Pancreas (tissue), 10 donors: Measurements from ENCODE around the gene RARB. TPM values are rescaled to one million over a fixed set of nuclear protein-coding genes. Genes with fewer than 3 reads are reported as not detected.

Source experiments
- ATAC-seq, 4 donors: fragments of 200-7000 bp; cut with Tn5 transposase; one replicate each; pipeline versions ENCODE4 v1.8.0 to v1.9.1; 2020; ENCODE audit warnings: mild to moderate bottlenecking in 4 of 4, moderate library complexity in 4 of 4
- DNase-seq, 6 donors: peaks; one replicate each; pipeline ENCODE4 v3.0.0-alpha.2; 2020
- FAIRE-seq: peaks from 2 replicates; lab custom pipeline; 2012; peaks lifted over from hg19 to GRCh38; lab: Jason Lieb, UNC
- H3K27ac ChIP-seq, 4 donors: fragments of 200-600 bp; sonication (generic); 1 replicate in 3 of 4; 2 replicates in 1 of 4; pipeline versions ENCODE4 v1.5.0 to v1.8.0; 2020
- H3K27me3 ChIP-seq, 4 donors: fragments of 200-600 bp; one replicate each; pipeline ENCODE4 v1.8.0; 2021
- H3K36me3 ChIP-seq, 3 donors: fragments of 200-600 bp; sonication (generic) in 1 of 3; one replicate each; pipeline versions ENCODE4 v1.5.0 to v1.8.0; 2020 to 2021
- H3K4me1 ChIP-seq, 3 donors: fragments of 200-600 bp; one replicate each; pipeline ENCODE4 v1.8.0; 2021
- H3K4me3 ChIP-seq, 4 donors: fragments of 200-600 bp; sonication (generic) in 2 of 4; one replicate each; pipeline versions ENCODE4 v1.5.0 to v1.8.0; 2020 to 2021
- H3K9me3 ChIP-seq, 4 donors: fragments of 200-600 bp; one replicate each; pipeline ENCODE4 v1.8.0; 2021
- WGBS, 2 donors: extraction: QIAGEN DNeasy Blood & Tissue Kit; methylation state at CpG; one replicate each; pipeline ENCODE4 v1.1.7; 2013; 5-methylcytosine and 5-hydroxymethylcytosine counted together
- intact Hi-C, 3 donors: fragments of 100-400 bp; cut with DNase I; formaldehyde crosslinking; loops; one replicate each; pipeline versions ENCODE4 v1.11.1 to v1.14.2; 2022
- polyA plus RNA-seq, 2 donors: library from polyadenylated mRNA; stranded (reverse); fragments of 200-250 nt; gene quantifications; one replicate each; pipeline ENCODE4 v1.2.3, GENCODE V29; 2013
- total RNA-seq, 6 donors: library from RNA; stranded (reverse); fragmentation: NEBNext Ultra II Directional in 4 of 6; extraction: Animal tissue kit (Norgen Biotek cat#: 25700) in 4 of 6; gene quantifications; one replicate each; pipeline versions ENCODE4 v1.2.1 to v1.2.4, GENCODE V29; 2021 to 2023
- TF ChIP-seq, protein P1 (sequence below), 4 donors: fragments of 200-600 bp; sonication (generic) in 3 of 4; IDR thresholded peaks; one replicate each; pipeline versions ENCODE4 v1.5.0 to v1.8.0; 2021; ENCODE audit warnings: antibody characterized with exemption in 4 of 4
- donor health status: healthy with polysubstance abuse.
- donor health status: DM: no; HTN: no; CAD: no; lungs with moderate emphysema.
- donor health status: DM: no; HTN: no; CAD: no.
- donor health status: control.
- donor health status: control.
- donor health status: Bipolar disorder and iron deficiency.
- donor health status: DM: yes; HTN: yes; CAD: no.
- donor health status: DM: no; HTN: no; CAD: no.
- donor health status: DM: no; HTN: no; CAD: no.
- donor health status: DM: yes; HTN: yes; CAD: no.

RARB gene
- total and polyA plus RNA-seq, 8 donors, result 0.49 to 3.3 (median 0.75) TPM

DNA sequence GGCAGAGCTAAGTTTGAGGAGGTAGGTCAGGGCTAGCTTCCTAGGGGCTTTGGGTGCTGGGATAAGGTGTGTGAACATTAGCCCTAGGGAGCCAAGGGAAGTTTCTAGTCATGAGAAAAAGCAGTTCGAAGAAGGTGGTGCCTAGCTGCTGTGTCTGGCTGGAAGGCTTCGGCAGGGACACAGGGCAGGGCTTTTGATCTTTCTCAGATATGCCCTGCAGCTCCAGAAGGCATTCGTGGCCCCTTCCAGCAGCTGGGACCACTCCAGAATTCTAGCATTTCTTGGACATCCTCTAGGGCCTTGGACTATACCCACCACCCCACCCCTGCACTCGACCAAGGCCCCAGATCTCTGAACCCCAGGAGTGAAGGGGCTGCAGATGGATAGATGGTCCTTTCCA lies 148.1 kb downstream of the RARB start:
- intact Hi-C loops, result no loop called here
- Histone ChIP-seq H3K4me3 (no peak overlapping the region), H3K27ac (no peak overlapping the region), H3K36me3 (no peaks in the 10 kb centered on the region), H3K4me1 (no peaks in the 10 kb centered on the region), H3K9me3 (no peaks in the 10 kb centered on the region), H3K27me3 (no peaks in the 10 kb centered on the region)
- no peak for ATAC-seq
- FAIRE-seq, result no peak
- 61 to 70% methylated on average over 4 of the region's 4 CpGs for WGBS, 2 donors
- TF ChIP-seq, protein P1, sequence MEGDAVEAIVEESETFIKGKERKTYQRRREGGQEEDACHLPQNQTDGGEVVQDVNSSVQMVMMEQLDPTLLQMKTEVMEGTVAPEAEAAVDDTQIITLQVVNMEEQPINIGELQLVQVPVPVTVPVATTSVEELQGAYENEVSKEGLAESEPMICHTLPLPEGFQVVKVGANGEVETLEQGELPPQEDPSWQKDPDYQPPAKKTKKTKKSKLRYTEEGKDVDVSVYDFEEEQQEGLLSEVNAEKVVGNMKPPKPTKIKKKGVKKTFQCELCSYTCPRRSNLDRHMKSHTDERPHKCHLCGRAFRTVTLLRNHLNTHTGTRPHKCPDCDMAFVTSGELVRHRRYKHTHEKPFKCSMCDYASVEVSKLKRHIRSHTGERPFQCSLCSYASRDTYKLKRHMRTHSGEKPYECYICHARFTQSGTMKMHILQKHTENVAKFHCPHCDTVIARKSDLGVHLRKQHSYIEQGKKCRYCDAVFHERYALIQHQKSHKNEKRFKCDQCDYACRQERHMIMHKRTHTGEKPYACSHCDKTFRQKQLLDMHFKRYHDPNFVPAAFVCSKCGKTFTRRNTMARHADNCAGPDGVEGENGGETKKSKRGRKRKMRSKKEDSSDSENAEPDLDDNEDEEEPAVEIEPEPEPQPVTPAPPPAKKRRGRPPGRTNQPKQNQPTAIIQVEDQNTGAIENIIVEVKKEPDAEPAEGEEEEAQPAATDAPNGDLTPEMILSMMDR (IDR thresholded peaks at IDR 0.05), result no peak
- DNase-seq, result no peak

DNA sequence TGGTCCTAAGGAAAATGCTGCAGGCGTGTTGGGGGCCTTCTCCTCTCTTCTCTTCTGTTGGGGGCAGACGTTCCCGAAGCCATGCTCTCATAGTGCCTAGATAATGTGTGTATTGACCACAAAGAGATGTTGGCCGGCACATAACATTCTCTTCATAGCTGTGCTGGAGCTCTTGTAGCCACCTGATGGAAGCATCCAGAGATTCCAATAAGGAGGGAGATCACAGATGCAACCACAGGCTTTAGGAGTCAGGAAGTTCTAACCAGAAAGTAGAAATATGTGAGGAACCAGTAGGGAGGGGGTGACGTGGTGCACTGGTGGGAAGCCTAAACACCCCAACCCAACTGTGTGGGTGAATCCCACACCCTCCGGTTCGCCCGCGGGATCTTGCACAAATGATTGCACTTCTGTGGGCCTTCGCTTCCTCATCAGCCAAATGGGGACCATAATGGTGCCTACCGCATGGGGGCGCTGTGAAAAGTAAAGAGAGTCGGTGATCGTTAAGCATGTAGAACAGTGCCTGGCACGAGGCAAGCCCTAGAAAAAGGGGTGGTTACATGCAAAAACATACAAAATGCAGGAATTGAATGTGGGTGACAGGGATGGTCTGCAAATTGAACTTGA lies 148.9 kb downstream of the RARB start:
- Histone ChIP-seq H3K27ac (no peak overlapping the region), H3K27me3 (no peaks in the 10 kb centered on the region), H3K4me1 (no peaks in the 10 kb centered on the region), H3K36me3 (no peaks in the 10 kb centered on the region), H3K4me3 (no peak overlapping the region), H3K9me3 (no peaks in the 10 kb centered on the region)
- intact Hi-C loops, result no loop called here
- TF ChIP-seq, protein P1 (IDR thresholded peaks at IDR 0.05), result no peak
- DNase-seq (no peak), FAIRE-seq (no peak), ATAC-seq (no peak)
- 72 to 80% methylated on average over 15 of the region's 15 CpGs for WGBS, 2 donors

DNA sequence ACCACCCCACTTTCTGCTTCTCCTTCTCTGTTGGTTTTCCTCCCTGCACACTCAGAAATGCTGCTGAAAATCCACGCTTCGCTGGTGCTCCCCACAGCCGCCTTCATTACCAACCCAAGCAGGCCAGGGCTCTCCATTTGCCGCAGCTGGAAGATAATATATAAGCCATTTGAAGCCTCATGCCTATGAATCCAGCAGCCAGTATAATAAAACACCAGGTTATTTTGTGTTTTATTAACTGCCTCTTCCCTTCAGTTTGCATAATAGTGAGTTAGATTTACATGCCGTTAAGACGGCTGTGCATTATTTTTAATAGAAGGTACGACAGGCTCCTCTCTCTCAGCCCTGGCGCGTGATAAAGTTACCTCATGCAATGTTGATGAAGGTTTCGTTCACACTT lies 150.0 kb downstream of the RARB start:
- intact Hi-C loops, result no loop called here
- no peaks in the 10 kb centered on the region for H3K9me3 ChIP-seq
- FAIRE-seq, result no peak
- TF ChIP-seq, protein P1 (IDR thresholded peaks at IDR 0.05), result no peak
- no peak for DNase-seq
- no peak for ATAC-seq
- H3K36me3 ChIP-seq, result no peaks in the 10 kb centered on the region
- H3K4me3 ChIP-seq, result no peak overlapping the region
- no peaks in the 10 kb centered on the region for H3K27me3 ChIP-seq
- H3K4me1 ChIP-seq, result no peaks in the 10 kb centered on the region
- no peak overlapping the region for H3K27ac ChIP-seq
- WGBS, 2 donors, result 87 to 93% methylated on average over 10 of the region's 10 CpGs

DNA sequence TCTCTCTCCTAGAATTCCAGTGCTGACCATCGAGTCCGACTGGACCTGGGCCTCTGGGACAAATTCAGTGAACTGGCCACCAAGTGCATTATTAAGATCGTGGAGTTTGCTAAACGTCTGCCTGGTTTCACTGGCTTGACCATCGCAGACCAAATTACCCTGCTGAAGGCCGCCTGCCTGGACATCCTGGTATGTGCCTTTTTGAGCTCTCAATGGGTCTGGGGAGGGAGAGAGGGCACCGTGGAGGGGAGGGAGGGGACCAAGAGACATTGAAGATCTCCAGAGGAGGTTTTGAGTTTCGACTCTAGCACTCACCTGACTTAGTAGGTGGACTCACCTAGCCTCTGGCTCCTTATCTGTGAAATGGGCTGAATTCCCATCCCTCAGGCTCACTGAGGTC lies 152.5 kb downstream of the RARB start:
- intact Hi-C loops, result loop anchor here in 1 of 3 donors (10.0 kb wide), 2 partner anchors 616 to 816 kb away; no protein-coding TSS in a partner anchor
- no peaks in the 10 kb centered on the region for H3K27me3 ChIP-seq
- DNase-seq (no peak), ATAC-seq (no peak), FAIRE-seq (no peak)
- no peaks in the 10 kb centered on the region for H3K36me3 ChIP-seq
- WGBS, 2 donors, result 65 to 80% methylated on average over 8 of the region's 8 CpGs
- H3K4me3 ChIP-seq, result no peak overlapping the region
- TF ChIP-seq, protein P1 (IDR thresholded peaks at IDR 0.05), result no peak
- no peaks in the 10 kb centered on the region for H3K9me3 ChIP-seq
- H3K4me1 ChIP-seq, result no peaks in the 10 kb centered on the region
- H3K27ac ChIP-seq, result no peak overlapping the region

DNA sequence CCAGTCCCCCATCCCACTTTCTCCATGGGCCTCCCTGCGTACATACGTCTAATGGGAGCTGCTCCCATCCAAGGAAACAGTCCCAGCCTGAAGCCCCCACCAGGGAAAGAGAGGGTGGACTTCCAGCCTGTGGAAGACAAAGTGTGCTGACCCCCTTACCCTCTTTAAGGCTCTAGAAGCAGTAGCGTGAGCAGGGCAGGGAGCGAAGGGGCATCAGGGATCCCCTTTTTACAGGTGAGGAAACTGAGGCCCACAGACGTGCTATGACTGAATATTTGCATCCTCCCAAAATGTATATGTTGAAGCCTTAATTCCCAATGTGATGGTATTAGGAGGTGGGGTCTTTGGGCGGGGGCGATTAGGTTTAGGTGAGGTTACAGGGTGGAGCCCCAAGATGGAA lies 153.3 kb downstream of the RARB start:
- Histone ChIP-seq H3K4me3 (no peak overlapping the region), H3K36me3 (no peaks in the 10 kb centered on the region), H3K4me1 (no peaks in the 10 kb centered on the region), H3K27ac (no peak overlapping the region), H3K27me3 (no peaks in the 10 kb centered on the region), H3K9me3 (no peaks in the 10 kb centered on the region)
- intact Hi-C loops, result loop anchor here in 1 of 3 donors (10.0 kb wide), 2 partner anchors 617 to 817 kb away; no protein-coding TSS in a partner anchor
- ATAC-seq, result no peak
- 88 to 95% methylated on average over 7 of the region's 7 CpGs for WGBS, 2 donors
- DNase-seq, result no peak
- TF ChIP-seq, protein P1 (IDR thresholded peaks at IDR 0.05), result no peak
- no peak for FAIRE-seq
